SK-N-SH treated with all-trans-retinoic acid at 6 μM for 48 hours (cell line): Measurements from ENCODE around the gene RFESD.

ENCODE experiments used
- BACH2 ChIP-seq: fragments of 250-450 bp; sonication (Bioruptor Pico); IDR thresholded peaks from 2 replicates; pipeline ENCODE4 v1.9.0; 2021; ENCODE audit warnings: mild to moderate bottlenecking, borderline replicate concordance
- ISL1 ChIP-seq: fragments of 250-450 bp; sonication (Bioruptor Pico); IDR thresholded peaks from 2 replicates; pipeline ENCODE4 v2.1.2; 2022; ENCODE audit warnings: mild to moderate bottlenecking, moderate library complexity
- OSR1 ChIP-seq: fragments of 250-450 bp; sonication (Bioruptor Pico); IDR thresholded peaks from 2 replicates; pipeline ENCODE4 v1.8.0; 2022; ENCODE audit warnings: moderate library complexity, mild to moderate bottlenecking, inconsistent platforms
- POU6F1 ChIP-seq: fragments of 250-450 bp; sonication (Bioruptor Pico); IDR thresholded peaks from 2 replicates; pipeline ENCODE4 v1.8.0; 2021; ENCODE audit warnings: low read depth, mild to moderate bottlenecking, moderate library complexity, borderline replicate concordance
- ZC3H10 ChIP-seq: fragments of 250-450 bp; sonication (Bioruptor Pico); IDR thresholded peaks from 2 replicates; pipeline ENCODE4 v1.5.1; 2021; ENCODE audit warnings: mild to moderate bottlenecking, moderate library complexity
- ZFP3 ChIP-seq: fragments of 250-450 bp; sonication (Bioruptor Pico); IDR thresholded peaks from 2 replicates; pipeline ENCODE4 v1.5.0; 2020; ENCODE audit warnings: mild to moderate bottlenecking, moderate library complexity
- ZFP30 ChIP-seq: fragments of 450-650 bp; formaldehyde crosslinking; IDR thresholded peaks from 2 replicates; pipeline ENCODE4 v1.5.0; 2022; ENCODE audit warnings: mild to moderate bottlenecking, moderate library complexity

GRCh38 chr5:95624368-95624767 lies 22.2 kb upstream of the RFESD start:
- TF ChIP-seq ZC3H10 (CRISPR knock-in tag) (no peak), POU6F1 (CRISPR knock-in tag) (no peak), BACH2 (no peak), ZFP3 (CRISPR knock-in tag) (no peak), ZFP30 (CRISPR knock-in tag) (no peak), OSR1 (no peak), ISL1 (CRISPR knock-in tag) (no peak)
